Measurements from ENCODE around the gene HSD17B14.
"Not testable (repeated sequence)": the region's sequence is repeated elsewhere in the genome, so short reads cannot be mapped to it uniquely, and the experiment has no call there.

GRCh38 chr19:48787331-48787730, 49.0 kb downstream of the HSD17B14 start:
- TF ChIP-seq, protein P1, sequence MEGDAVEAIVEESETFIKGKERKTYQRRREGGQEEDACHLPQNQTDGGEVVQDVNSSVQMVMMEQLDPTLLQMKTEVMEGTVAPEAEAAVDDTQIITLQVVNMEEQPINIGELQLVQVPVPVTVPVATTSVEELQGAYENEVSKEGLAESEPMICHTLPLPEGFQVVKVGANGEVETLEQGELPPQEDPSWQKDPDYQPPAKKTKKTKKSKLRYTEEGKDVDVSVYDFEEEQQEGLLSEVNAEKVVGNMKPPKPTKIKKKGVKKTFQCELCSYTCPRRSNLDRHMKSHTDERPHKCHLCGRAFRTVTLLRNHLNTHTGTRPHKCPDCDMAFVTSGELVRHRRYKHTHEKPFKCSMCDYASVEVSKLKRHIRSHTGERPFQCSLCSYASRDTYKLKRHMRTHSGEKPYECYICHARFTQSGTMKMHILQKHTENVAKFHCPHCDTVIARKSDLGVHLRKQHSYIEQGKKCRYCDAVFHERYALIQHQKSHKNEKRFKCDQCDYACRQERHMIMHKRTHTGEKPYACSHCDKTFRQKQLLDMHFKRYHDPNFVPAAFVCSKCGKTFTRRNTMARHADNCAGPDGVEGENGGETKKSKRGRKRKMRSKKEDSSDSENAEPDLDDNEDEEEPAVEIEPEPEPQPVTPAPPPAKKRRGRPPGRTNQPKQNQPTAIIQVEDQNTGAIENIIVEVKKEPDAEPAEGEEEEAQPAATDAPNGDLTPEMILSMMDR (IDR thresholded peaks at IDR 0.05), result not testable (repeated sequence)
- TF ChIP-seq POLR2A (IDR thresholded peaks at IDR 0.05), result not testable (repeated sequence)
